ENCODE measurements around the gene LYZ. TPM values are rescaled to one million over a fixed set of nuclear protein-coding genes. Genes with fewer than 3 reads are reported as not detected.
A peak's percentile ranks its signal among the peaks of the same experiment; 100 is the strongest.

LYZ gene
- total and polyA plus RNA-seq, 9 of the 15 experiments (the other 6 are each of a cell fraction or from before 2014, with no cell fraction given) = 27.2 to 96.3 (median 42.1) TPM

- H3K4me3 ChIP-seq = no peak overlapping the region
- no peak for FAIRE-seq
- peak; percentile 36; the same call in 2 of the 3 replicates for ATAC-seq
- no peaks in the 10 kb centered on the region for H3K27me3 ChIP-seq (ENCODE audit: control insufficient read depth in 2 of 2, insufficient read depth in 2 of 2, low read length in 2 of 2)
- ChIA-PET CTCF (ENCODE audit: low intra/inter-chr PET ratio) (no interaction called here), POLR2A (interaction anchor here (0.7 to 1.5 kb wide), 2 partner anchors 8 to 12 kb away, joined by 3 to 12 read pairs; no protein-coding TSS in a partner anchor)
- 48% methylated on average over 2 of the region's 2 CpGs for WGBS (ENCODE audit: insufficient coverage, low coverage, missing lambda C conversion rate)
- no peaks in the 10 kb centered on the region for H3K9me3 ChIP-seq (replicated peaks; ENCODE audit: control insufficient read depth, insufficient read depth, low read depth, low read length)
- peaks cover 4 to 14% of the 10 kb centered on the region in 2 experiments; a peak in 4 of 5 replicates for H3K4me1 ChIP-seq (replicated peaks in 1 of 2; ENCODE audit: control insufficient read depth in 2 of 2, insufficient read depth in 2 of 2, low read length in 2 of 2)
- in situ Hi-C loops (cut with MboI) = no loop called here
- H3K9me1 ChIP-seq (ENCODE audit: control insufficient read depth, insufficient read depth, low read length) = no peaks in the 10 kb centered on the region
- no peaks in the 10 kb centered on the region for H4K20me1 ChIP-seq (replicated peaks; ENCODE audit: control insufficient read depth, insufficient read depth, low read length)
- H3K36me3 ChIP-seq (ENCODE audit: control insufficient read depth, insufficient read depth, low read length) = no peaks in the 10 kb centered on the region
- no peaks in the 10 kb centered on the region for H3K79me2 ChIP-seq (ENCODE audit: control insufficient read depth, insufficient read depth, low read length)
- peak overlapping the region; percentile 49; the same call in 1 of the 2 replicates for H2AFZ ChIP-seq (ENCODE audit: low read depth, low read length)
- BruUV-seq (replicated peaks) = no TSS peak
- no peak overlapping the region for H3K4me2 ChIP-seq (ENCODE audit: insufficient read depth, low read length)
- no peak overlapping the region for H3K9ac ChIP-seq (ENCODE audit: insufficient read depth in 1 of 2, low read depth in 2 of 2, low read length in 2 of 2)
- intact Hi-C loops (cut with micrococcal nuclease) = no loop called here
- no peak overlapping the region for H3K27ac ChIP-seq (ENCODE audit: extremely low read depth, low read depth, low read length)
- DNase-seq (ENCODE audit: extremely low read depth in 1 of 4, low spot score in 3 of 4) = no peak
- no peak for TF ChIP-seq ZNF140 (CRISPR knock-in tag; IDR thresholded peaks at IDR 0.05)
- no peak for TF ChIP-seq ZNF274 (IDR thresholded peaks at IDR 0.05; ENCODE audit: borderline replicate concordance, low read depth, low read length)
- no peak for TF ChIP-seq RNF219 (CRISPR knock-in tag; IDR thresholded peaks at IDR 0.05)
- no peak for TF ChIP-seq ZFPM2 (CRISPR knock-in tag; IDR thresholded peaks at IDR 0.05)
- TF ChIP-seq FOXA1 (IDR thresholded peaks at IDR 0.05; ENCODE audit: borderline replicate concordance) = no peak
- no peak for TF ChIP-seq RBFOX2 (IDR thresholded peaks at IDR 0.05; ENCODE audit: low read depth, low read length)
- TF ChIP-seq, protein P1, sequence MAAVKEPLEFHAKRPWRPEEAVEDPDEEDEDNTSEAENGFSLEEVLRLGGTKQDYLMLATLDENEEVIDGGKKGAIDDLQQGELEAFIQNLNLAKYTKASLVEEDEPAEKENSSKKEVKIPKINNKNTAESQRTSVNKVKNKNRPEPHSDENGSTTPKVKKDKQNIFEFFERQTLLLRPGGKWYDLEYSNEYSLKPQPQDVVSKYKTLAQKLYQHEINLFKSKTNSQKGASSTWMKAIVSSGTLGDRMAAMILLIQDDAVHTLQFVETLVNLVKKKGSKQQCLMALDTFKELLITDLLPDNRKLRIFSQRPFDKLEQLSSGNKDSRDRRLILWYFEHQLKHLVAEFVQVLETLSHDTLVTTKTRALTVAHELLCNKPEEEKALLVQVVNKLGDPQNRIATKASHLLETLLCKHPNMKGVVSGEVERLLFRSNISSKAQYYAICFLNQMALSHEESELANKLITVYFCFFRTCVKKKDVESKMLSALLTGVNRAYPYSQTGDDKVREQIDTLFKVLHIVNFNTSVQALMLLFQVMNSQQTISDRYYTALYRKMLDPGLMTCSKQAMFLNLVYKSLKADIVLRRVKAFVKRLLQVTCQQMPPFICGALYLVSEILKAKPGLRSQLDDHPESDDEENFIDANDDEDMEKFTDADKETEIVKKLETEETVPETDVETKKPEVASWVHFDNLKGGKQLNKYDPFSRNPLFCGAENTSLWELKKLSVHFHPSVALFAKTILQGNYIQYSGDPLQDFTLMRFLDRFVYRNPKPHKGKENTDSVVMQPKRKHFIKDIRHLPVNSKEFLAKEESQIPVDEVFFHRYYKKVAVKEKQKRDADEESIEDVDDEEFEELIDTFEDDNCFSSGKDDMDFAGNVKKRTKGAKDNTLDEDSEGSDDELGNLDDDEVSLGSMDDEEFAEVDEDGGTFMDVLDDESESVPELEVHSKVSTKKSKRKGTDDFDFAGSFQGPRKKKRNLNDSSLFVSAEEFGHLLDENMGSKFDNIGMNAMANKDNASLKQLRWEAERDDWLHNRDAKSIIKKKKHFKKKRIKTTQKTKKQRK (IDR thresholded peaks at IDR 0.05; ENCODE audit: borderline replicate concordance, low read depth, low read length) = no peak
- TF ChIP-seq BMI1 (IDR thresholded peaks at IDR 0.05; ENCODE audit: low read length) = no peak
- TF ChIP-seq CC2D1A (IDR thresholded peaks at IDR 0.05) = no peak
- TF ChIP-seq ZNF444 (CRISPR knock-in tag; IDR thresholded peaks at IDR 0.05) = no peak
- TF ChIP-seq ZFP36 (IDR thresholded peaks at IDR 0.05; ENCODE audit: low read depth, low read length, partially characterized antibody) = no peak
- no peak for TF ChIP-seq BCOR (IDR thresholded peaks at IDR 0.05)
- no peak for TF ChIP-seq NFE2L1 (tag; IDR thresholded peaks at IDR 0.05; ENCODE audit: borderline replicate concordance, low read depth)
- TF ChIP-seq PBX2 (CRISPR knock-in tag; IDR thresholded peaks at IDR 0.05; ENCODE audit: low read depth) = no peak
- TF ChIP-seq PBX2 (tag; conservative IDR thresholded peaks at IDR 0.05; ENCODE audit: low read depth) = no peak
- no peak for TF ChIP-seq ZBTB1 (CRISPR knock-in tag; IDR thresholded peaks at IDR 0.05; ENCODE audit: borderline replicate concordance, low read depth)
These were observed 5.8 kb upstream of the LYZ start for GRCh38 chr12:69342421-69342820.
